Astrocyte of the hippocampus (primary cell): ENCODE data around the gene OPRM1.
A peak's percentile ranks its signal among the peaks of the same experiment; 100 is the strongest.

Experiments used
- DNase-seq: peaks from one replicate; pipeline ENCODE4 v3.0.0; 2011; ENCODE audit warnings: low read depth, low spot score

OPRM1 gene

GRCh38 chr6:154202958-154203357 is 163.9 kb downstream of the OPRM1 start:
- no peak for DNase-seq

- no peak for DNase-seq
These were observed 167.1 kb downstream of the OPRM1 start for GRCh38 chr6:154206141-154206540.

- DNase-seq, result no peak
These were observed 168.0 kb downstream of the OPRM1 start for GRCh38 chr6:154206996-154207395.

- no peak for DNase-seq
These were observed 170.5 kb downstream of the OPRM1 start for GRCh38 chr6:154209555-154209954.

GRCh38 chr6:154210678-154211077 is 171.6 kb downstream of the OPRM1 start:
- no peak for DNase-seq

GRCh38 chr6:154213782-154214181 is 174.7 kb downstream of the OPRM1 start:
- no peak for DNase-seq

- DNase-seq, result no peak
These were observed 179.3 kb downstream of the OPRM1 start for GRCh38 chr6:154218301-154218700.

- DNase-seq, result no peak
These were observed 179.7 kb downstream of the OPRM1 start for GRCh38 chr6:154218787-154219186.

GRCh38 chr6:154219250-154219649 is 180.2 kb downstream of the OPRM1 start:
- DNase-seq, result no peak

- no peak for DNase-seq
These were observed 183.7 kb downstream of the OPRM1 start for GRCh38 chr6:154222716-154223115.

- DNase-seq, result no peak
These were observed 184.3 kb downstream of the OPRM1 start for GRCh38 chr6:154223296-154223695.

GRCh38 chr6:154226461-154226860 is 187.4 kb downstream of the OPRM1 start:
- DNase-seq, result no peak

GRCh38 chr6:154227862-154228520 is 189.0 kb downstream of the OPRM1 start:
- DNase-seq, result no peak

GRCh38 chr6:154228521-154228905 is 189.5 kb downstream of the OPRM1 start:
- DNase-seq, result no peak

GRCh38 chr6:154229786-154230185 is 190.7 kb downstream of the OPRM1 start:
- DNase-seq, result no peak

GRCh38 chr6:154230393-154230792 is 191.4 kb downstream of the OPRM1 start:
- DNase-seq, result no peak

- DNase-seq, result no peak
These were observed 192.0 kb downstream of the OPRM1 start for GRCh38 chr6:154230910-154231595.

- peak; percentile 43 for DNase-seq
These were observed 193.2 kb downstream of the OPRM1 start for GRCh38 chr6:154232013-154232910.

GRCh38 chr6:154233383-154233782 is 194.3 kb downstream of the OPRM1 start:
- DNase-seq, result no peak

- DNase-seq, result no peak
These were observed 195.2 kb downstream of the OPRM1 start for GRCh38 chr6:154234019-154234772.

GRCh38 chr6:154236646-154237301 is 197.7 kb downstream of the OPRM1 start:
- DNase-seq, result no peak
